DND-41 (cell line): ENCODE results near the gene NCS1.

Experiments used
- ATAC-seq: fragments of 200-7000 bp; cut with Tn5 transposase; 3 replicates; pipeline ENCODE4 v1.9.1; 2021; ENCODE audit warnings: low read depth; ENCODE audit not compliant: insufficient read depth
- DNase-seq: peaks from one replicate; pipeline ENCODE4 v3.0.0-alpha.2; 2020
- H2AFZ ChIP-seq: 2 replicates; pipeline ENCODE4 v1.6.0; 2012; ENCODE audit warnings: low read depth, low read length
- H3K27ac ChIP-seq: 2 replicates; pipeline ENCODE4 v1.5.1; 2012; ENCODE audit warnings: low read length, inconsistent platforms
- H3K27me3 ChIP-seq: fragments of 200-600 bp; sonication (generic); 2 replicates; pipeline ENCODE4 v1.6.0; 2012; ENCODE audit warnings: low read length, mild to moderate bottlenecking, inconsistent platforms; ENCODE audit not compliant: insufficient read depth, poor library complexity
- H3K36me3 ChIP-seq: 2 replicates; pipeline ENCODE4 v1.5.1; 2012; ENCODE audit warnings: low read length, inconsistent platforms; ENCODE audit not compliant: insufficient read depth
- H3K4me1 ChIP-seq: 2 replicates; pipeline ENCODE4 v1.5.1; 2012; ENCODE audit warnings: mild to moderate bottlenecking, low read length; ENCODE audit not compliant: insufficient read depth
- H3K4me2 ChIP-seq: 2 replicates; pipeline ENCODE4 v1.6.0; 2012; ENCODE audit warnings: mild to moderate bottlenecking, moderate library complexity, low read length, inconsistent platforms; ENCODE audit not compliant: insufficient read depth
- H3K4me3 ChIP-seq, 2 experiments: fragments of 200-600 bp in 1 of 2; shearing (Covaris generic) in 1 of 2; 2 replicates each; pipeline ENCODE4 v1.5.1; 2012 to 2016; ENCODE audit warnings: inconsistent platforms in 2 of 2, low read length in 2 of 2, mild to moderate bottlenecking in 2 of 2, low read depth in 1 of 2, moderate library complexity in 1 of 2
- H3K79me2 ChIP-seq: 2 replicates; pipeline ENCODE4 v1.6.0; 2012; ENCODE audit warnings: low read length, inconsistent platforms; ENCODE audit not compliant: insufficient read depth
- H3K9ac ChIP-seq: 2 replicates; pipeline ENCODE4 v1.6.0; 2012; ENCODE audit warnings: low read depth, mild to moderate bottlenecking, inconsistent platforms, low read length, moderate library complexity
- H3K9me3 ChIP-seq: 2 replicates; pipeline ENCODE4 v1.5.1; 2012; ENCODE audit warnings: low read length, moderate library complexity, mild to moderate bottlenecking, inconsistent platforms; ENCODE audit not compliant: insufficient read depth, severe bottlenecking
- H4K20me1 ChIP-seq: 2 replicates; pipeline ENCODE4 v1.6.0; 2012; ENCODE audit warnings: low read length; ENCODE audit not compliant: insufficient read depth
- EZH2 ChIP-seq: IDR thresholded peaks from 3 replicates; pipeline ENCODE4 v1.6.1; 2012; ENCODE audit warnings: borderline replicate concordance, low read depth, mild to moderate bottlenecking, moderate library complexity, low read length, inconsistent platforms; ENCODE audit not compliant: severe bottlenecking
- TF ChIP-seq, protein P1 (sequence below): IDR thresholded peaks from 2 replicates; pipeline ENCODE4 v1.5.1; 2012; ENCODE audit warnings: borderline replicate concordance, low read length, moderate library complexity, mild to moderate bottlenecking; ENCODE audit not compliant: poor library complexity, severe bottlenecking; ENCODE audit errors: extremely low read depth

The NCS1 gene

DNA sequence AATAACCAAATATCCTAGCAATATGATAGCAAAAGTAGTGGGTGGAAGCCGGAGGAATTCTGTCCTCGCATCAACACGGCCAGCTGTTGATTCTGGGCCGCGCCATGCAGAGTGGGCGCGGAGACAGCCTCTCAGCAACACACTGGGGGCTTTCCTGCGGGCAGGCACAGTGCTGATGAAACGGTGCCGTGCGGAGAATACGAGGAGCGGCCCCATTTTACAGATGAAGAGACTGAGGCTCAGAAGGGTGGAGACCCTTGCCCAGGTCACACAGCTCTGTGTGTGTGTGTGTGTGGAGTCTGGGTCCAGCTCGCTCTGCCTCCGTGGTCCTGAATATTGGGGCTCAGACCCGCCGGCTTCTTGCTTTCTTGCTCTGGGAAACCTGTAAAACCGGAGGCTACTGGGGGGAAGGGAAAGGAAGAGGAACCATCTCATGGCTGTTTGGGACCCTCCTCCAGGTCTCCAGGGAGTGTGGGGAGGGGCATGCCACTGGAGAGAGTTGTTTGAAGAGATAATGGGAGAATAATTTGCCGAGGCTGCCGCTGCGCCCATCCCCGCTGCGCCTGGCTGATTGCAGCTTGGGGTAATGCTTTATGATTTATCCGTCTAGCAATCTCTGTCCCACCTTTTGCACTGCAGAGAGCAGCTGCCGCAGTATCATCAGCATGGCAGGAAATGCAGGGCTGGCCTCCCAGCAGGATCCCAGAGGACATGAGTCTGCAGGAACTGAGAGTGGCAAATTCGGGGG is 36.6 kb downstream of the NCS1 start:
- Histone ChIP-seq H3K4me2 (no peak overlapping the region), H3K9ac (no peak overlapping the region), H3K36me3 (no peaks in the 10 kb centered on the region), H2AFZ (no peak overlapping the region), H3K4me1 (no peaks in the 10 kb centered on the region), H3K27ac (no peak overlapping the region), H3K4me3 (no peak overlapping the region), H4K20me1 (no peaks in the 10 kb centered on the region), H3K27me3 (no peaks in the 10 kb centered on the region), H3K79me2 (no peaks in the 10 kb centered on the region), H3K9me3 (no peaks in the 10 kb centered on the region)
- no peak for TF ChIP-seq EZH2
- DNase-seq (no peak), ATAC-seq (no peak)

DNA sequence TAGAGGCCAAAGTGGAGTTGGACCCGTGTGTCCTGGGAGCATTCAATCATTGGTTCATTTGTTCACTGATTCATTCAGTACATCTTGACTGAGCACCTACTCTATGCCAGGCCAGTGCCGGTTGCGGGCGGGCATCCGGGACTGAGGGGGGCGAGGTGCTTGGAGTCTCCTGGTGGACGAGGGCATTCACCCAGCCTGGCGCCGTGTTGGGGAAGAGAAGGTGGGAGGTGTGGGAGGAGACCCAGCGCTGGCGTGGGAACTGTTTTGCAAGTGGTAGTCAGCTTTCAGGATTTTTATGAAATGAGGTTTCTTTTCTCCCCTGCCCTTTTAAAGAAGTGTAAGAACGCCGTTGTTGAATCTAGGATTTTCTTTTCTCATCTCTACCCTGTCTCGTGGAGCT is 37.2 kb downstream of the NCS1 start:
- Histone ChIP-seq H3K27me3 (no peaks in the 10 kb centered on the region), H3K27ac (no peak overlapping the region), H3K79me2 (no peaks in the 10 kb centered on the region), H3K36me3 (no peaks in the 10 kb centered on the region), H2AFZ (no peak overlapping the region), H4K20me1 (no peaks in the 10 kb centered on the region), H3K9ac (no peak overlapping the region), H3K4me3 (no peak overlapping the region), H3K4me1 (no peaks in the 10 kb centered on the region), H3K4me2 (no peak overlapping the region), H3K9me3 (no peaks in the 10 kb centered on the region)
- TF ChIP-seq EZH2 = no peak
- no peak for ATAC-seq
- DNase-seq = no peak

DNA sequence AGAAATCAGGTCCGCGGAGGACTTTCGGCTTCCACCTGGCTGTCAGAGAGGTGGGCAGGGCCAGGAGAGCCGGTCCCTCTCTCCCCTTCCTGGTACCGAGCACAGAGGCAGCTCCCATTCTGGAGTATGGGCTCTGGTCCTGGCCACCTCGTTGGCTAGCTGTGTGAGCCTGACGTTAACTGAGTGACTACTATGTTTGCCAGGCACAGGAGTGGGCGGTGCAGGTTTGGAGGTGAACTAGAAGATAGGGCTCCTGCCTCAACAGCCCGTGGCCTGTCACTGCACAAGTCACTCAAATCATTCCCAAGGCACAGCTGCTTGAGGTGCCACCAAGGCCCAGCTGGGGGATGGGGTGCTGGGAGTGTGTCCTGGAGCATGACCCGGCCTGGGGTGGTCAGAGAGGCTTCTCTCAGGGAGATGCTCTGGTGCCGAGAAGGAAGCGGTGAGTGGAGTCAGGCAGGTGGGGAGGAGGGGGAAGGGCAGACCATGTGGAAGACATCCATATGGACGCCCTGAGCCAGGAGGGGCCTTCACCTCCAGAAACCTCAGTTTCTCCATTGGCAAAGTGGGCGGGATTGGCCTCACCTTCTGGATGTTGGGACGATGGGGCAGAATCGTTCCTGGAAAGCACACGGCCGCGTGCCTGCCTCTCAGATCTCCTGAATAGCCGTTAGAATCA is 39.5 kb downstream of the NCS1 start:
- Histone ChIP-seq H3K4me2 (no peak overlapping the region), H3K4me3 (no peak overlapping the region), H3K27ac (no peak overlapping the region), H3K9ac (no peak overlapping the region), H3K79me2 (no peaks in the 10 kb centered on the region), H4K20me1 (no peaks in the 10 kb centered on the region), H3K4me1 (no peaks in the 10 kb centered on the region), H2AFZ (no peak overlapping the region), H3K9me3 (no peaks in the 10 kb centered on the region), H3K36me3 (no peaks in the 10 kb centered on the region), H3K27me3 (no peaks in the 10 kb centered on the region)
- DNase-seq = no peak
- no peak for TF ChIP-seq EZH2
- TF ChIP-seq, protein P1, sequence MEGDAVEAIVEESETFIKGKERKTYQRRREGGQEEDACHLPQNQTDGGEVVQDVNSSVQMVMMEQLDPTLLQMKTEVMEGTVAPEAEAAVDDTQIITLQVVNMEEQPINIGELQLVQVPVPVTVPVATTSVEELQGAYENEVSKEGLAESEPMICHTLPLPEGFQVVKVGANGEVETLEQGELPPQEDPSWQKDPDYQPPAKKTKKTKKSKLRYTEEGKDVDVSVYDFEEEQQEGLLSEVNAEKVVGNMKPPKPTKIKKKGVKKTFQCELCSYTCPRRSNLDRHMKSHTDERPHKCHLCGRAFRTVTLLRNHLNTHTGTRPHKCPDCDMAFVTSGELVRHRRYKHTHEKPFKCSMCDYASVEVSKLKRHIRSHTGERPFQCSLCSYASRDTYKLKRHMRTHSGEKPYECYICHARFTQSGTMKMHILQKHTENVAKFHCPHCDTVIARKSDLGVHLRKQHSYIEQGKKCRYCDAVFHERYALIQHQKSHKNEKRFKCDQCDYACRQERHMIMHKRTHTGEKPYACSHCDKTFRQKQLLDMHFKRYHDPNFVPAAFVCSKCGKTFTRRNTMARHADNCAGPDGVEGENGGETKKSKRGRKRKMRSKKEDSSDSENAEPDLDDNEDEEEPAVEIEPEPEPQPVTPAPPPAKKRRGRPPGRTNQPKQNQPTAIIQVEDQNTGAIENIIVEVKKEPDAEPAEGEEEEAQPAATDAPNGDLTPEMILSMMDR = no peak
- ATAC-seq = no peak

DNA sequence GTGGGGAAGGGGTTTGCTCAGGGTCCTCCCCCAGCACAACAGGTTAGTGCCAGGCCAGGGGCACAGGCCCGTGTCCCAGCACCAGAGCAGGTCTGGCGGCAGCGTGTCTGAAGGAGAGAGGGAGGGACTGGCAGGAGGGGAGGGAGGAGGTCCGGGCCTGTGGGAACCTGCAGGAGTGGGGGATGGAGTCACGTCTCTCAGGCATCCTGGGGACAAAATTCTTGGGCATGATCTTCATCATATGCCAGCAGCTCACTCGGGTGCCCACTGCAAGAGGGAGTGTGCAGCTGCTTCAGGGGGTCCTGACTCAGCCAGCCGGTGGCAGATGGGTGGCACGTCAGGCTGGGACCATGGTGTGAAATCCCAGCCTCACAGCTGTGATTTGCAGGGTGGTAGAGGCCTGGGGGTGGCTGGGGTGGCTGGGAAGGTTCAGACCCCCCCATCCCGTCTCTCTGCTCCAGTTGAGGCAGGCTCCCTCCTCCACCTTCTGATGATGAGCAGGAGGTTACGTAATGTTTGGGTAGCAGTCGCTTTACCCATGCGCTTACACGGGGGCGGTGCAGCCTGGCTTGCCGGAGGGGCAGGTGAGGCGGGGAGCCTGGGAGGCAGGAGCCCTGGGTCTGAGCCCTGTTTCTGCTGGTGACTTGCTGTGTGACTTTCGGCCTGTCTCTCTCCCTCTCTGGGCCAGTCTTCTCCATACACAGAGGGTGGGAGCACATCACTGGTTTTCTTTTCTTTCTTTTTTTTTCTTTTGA is 40.5 kb downstream of the NCS1 start:
- no peaks in the 10 kb centered on the region for H3K36me3 ChIP-seq
- DNase-seq (no peak), ATAC-seq (no peak)
- H3K9ac ChIP-seq = no peak overlapping the region
- H3K27ac ChIP-seq = no peak overlapping the region
- H3K4me1 ChIP-seq = no peaks in the 10 kb centered on the region
- no peak overlapping the region for H2AFZ ChIP-seq
- H3K27me3 ChIP-seq = no peaks in the 10 kb centered on the region
- H3K4me2 ChIP-seq = no peak overlapping the region
- H4K20me1 ChIP-seq = no peaks in the 10 kb centered on the region
- H3K4me3 ChIP-seq = no peak overlapping the region
- no peaks in the 10 kb centered on the region for H3K9me3 ChIP-seq
- no peak for TF ChIP-seq EZH2
- TF ChIP-seq, protein P1 = no peak
- no peaks in the 10 kb centered on the region for H3K79me2 ChIP-seq
